Measurements from ENCODE around the gene LY6G6C.

The LY6G6C gene

DNA sequence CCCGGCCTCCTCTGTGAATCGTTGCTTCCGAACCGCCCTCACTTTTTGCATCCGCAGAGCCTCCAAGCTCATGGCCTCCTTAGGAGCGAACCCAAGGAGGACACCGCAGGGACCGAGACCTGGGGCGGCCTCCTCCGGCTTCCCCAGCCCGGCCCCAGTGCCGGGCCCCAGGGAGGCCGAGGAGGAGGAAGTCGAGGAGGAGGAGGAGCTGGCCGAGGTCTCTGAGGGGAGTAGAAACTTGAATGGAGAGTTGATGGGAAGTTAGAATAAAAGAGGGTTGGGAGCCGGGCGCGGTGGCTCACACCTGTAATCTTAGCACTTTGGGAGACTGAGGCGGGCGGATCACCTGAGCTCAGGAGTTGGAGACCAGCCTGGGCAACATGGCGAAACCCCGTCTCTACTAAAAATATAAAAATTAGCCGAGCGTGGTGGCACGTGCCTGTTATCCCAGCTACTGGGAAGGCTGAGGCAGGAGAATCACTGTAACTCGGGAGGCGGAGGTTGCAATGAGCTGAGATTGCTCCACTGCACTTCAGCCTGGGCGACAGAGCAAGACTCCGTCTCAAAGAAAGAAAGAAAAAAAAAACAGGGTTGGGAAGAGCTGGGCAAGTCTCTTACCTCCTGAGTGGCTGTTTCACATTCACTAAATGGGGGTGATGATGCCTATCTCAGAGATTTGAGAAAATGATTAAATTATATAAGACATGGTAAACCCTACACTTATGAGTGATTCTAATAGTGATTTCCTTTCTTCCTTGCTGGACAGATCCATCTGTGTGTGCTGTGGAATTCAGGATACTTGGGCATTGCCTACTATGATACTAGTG, 19.1 kb upstream of the LY6G6C start:
- DNase-seq: no peak

DNA sequence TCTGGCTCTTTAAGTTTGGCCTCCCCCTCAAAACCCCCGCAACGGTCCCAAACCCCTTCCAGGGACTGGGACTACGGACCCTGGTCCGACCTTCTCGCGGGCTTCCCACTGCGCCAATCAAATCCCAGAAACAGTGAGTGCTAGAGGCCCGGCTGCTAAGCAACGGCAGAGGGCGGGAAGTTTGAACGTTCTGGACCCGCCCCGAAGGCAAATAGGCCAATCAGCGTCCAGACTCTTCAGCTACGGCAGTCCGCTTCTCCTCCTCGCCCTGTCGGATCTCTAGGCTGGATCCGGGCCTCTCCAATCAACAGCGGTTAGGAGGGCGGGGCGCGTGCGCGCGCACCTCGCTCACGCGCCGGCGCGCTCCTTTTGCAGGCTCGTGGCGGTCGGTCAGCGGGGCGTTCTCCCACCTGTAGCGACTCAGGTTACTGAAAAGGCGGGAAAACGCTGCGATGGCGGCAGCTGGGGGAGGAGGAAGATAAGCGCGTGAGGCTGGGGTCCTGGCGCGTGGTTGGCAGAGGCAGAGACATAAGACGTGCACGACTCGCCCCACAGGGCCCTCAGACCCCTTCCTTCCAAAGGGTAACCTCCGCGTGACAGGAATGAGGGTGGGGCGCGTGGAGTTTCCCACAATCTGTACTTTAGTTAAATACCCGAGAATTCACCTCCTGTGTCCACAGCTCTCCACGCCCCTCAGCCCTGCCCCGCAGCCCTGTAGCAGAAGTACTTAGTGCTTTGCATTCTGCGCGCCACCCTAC, 18.3 kb upstream of the LY6G6C start, which contains the start of gene MSH5:
Gene MSH5, plus strand, starts transcription at position 367 of the 758 bp plus-strand sequence. CDS start 462 bp downstream, outside the sequence.
- DNase-seq: peak; percentile 99

DNA sequence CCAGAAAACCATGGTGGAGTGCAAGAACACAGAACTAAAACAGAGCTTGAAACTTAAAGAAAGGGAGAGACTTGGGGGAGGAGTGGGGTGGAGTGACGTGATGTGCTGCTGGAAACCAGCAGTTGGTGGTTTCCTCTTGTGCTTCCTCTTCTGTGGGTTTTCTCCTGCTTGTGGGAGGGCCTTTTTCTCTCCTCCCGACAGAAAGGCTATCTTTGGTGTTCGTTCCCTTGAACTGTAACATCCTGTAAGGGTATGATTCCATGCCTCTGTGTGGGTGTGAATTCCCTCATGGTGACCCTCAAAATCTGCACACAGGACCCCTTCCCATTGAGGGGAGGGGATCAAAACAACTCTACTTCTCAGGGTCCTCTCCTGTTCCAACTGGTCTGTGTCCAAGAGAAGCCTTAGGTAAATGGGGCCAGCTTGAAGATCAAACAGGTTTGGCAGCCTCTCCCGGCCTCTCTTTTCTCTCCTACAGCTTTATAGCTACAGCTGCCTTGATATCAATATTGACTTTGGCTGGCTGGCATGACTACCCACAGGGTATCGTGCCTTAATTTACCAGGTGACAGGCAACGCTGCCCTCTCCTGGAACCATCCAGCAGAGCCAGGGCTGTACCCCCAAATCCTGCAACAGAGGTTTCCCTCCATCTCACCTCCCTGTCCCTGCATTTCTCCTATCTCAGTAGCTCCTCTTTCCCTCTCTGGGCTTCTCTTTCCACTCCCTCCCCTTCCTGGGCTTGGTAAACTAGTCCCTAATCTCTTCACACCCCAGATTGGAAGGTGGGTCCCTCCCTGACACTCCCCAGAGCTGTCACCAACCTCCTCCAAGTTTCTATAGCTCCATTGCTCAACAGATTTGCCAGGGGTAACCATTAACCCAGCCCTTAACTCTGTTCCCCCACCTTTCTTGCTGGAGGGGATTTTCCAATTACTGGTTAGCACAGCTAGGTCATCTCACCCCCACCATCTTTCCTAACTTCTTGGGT, 16.7 kb upstream of the LY6G6C start:
- DNase-seq: peak; percentile 75

DNA sequence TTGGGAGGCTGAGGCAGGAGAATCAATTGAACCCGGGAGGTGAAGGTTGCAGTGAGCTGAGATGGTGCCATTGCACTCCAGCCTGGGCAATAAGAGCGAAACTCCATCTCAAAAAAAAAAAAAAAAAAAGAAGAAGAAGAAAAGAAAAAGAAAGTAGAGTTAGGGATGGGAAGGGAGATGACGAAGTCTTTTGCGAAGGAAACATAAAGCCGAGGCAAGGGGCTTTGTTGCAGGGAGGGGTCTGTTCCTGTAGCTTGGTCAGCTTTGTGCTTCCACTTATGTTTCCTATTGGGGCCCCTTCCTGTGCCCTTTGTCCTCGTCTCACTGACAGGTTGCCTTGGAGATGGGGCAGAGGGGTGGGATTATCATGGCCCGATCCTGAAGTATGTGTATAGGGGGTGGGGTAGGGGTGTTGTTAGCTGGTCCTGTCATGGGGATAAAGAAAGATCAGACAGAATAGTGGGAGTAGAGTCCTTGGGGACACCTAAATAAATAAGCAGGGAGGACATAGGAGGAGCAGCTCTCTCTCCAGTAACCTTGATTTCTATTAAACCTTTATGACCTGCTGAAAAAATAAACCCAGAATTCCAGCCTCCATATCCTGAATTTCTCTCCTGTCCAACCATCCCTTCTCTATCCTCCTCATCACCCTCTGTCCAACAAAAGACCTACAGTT, 15.9 kb upstream of the LY6G6C start:
- DNase-seq: no peak

DNA sequence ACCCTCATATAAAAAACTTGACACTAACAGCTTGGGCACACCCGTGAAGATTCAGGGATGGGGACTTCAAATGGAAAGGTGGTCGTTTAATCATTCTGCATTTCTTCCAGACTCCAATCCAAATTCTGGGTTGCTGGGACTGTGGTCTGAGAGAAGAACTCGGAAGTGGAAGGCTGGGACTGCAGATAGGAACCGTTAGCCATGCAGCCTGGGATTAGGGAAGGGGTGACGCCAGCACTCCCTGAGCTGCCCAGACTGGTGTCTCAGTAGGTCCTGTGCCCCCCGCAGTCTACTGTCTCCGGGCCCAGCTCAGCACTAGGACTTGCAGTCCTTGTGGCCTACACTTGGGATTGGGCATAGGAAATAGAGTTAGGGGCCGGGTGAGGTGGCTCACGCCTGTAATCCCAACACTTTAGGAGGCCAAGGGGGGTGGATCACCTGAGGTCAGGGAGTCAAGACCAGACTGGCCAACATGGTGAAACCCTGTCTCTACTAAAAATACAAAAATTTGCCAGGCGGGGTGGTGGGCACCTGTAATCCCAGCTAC, 15.3 kb upstream of the LY6G6C start:
- DNase-seq: no peak

DNA sequence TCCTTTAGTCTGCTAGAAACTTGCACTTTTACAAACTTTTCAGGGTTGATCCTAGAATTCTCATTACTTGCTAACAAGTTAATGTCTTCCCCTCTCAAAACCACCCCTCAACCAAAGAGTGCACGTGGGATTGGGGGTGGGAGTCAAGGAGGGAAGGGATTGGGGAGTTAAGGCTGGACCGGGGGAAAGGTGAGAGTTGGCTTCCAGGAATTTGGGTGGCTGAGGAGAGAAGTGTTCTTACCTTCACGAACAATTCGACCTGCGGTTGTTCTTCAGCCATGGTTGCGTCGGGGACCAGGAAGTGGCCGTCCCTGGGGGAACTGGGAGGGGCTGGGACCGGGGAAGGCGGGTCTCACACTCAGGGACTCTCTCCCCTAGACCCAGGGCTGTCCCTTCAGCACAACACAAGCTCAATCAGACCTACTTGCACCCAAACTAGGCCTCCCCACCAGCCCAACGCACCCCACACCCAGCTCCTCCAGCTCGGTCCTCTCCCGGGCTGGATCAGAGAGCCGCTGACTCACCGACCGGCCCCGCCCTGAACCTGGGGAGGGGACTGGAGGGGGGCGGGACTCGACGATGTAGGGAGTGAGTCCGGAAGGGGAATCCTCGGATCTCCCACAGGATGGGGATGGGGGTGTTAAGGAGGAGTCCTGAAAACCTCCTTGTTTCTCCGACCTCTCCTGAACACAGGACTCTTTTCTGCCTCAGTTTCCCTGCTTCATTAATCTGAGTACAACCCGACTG, 14.6 kb upstream of the LY6G6C start, which contains the start of gene CLIC1:
Gene CLIC1, minus strand, starts transcription at position 510 of the 747 bp plus-strand sequence. Its CDS starts 230 bp downstream, at position 280.
- DNase-seq: peak; percentile 41

DNA sequence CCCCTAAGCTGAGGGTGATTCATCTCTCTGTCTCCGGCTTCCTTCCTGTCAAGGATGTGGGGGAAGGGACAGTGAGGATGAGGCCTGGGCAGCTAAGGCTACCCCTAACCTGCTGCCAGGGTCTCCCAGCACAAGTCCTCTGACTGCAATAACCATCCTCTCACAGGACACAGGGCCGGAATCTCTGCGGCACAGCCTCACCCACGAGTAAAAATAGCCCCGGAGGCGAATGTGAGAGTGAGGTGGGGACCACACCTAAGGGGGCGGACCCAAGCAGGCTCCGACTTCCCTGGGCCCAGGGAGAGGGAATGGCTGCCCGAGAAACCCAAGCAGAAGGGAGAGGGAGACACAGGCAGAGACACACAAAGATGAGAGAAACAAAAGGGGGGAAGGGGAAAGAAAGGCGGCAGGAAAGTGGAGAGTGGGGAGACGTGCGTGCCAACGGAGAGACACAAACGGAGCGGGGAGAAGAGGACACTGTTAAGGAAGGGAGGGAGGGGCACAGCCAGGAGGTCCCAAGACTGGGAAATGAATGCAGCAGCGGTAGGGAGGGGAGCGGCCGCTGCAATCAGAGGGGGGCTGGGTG, 13.4 kb upstream of the LY6G6C start:
- DNase-seq: no peak

DNA sequence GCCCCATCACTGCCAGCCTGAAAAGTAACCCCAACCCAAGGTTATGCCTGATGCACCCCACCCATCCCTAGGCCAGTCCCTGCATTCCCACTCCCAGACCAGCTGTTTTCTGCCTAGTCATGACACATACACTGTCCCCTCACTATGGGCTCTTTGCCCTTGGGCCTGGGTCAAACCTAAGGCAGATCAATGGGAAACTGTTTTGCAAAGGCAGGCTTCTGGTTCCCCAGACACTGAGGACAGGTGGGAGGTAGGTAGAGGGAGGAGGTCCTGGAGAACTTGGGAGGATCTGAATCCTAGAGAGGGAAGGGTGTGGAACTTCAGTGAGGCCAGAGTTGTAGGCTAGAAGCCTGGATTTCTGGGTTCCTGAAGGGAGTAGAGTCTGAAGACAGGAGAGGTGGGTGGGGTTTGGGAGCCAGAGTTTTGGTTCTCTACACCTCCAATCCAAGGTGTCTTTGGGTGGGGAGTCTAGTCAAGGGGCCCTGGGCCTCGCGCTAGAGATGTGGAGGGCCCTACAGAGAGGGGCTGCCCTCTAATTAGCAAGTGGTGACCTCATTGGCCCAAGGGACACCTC, 12.8 kb upstream of the LY6G6C start:
- DNase-seq: no peak

DNA sequence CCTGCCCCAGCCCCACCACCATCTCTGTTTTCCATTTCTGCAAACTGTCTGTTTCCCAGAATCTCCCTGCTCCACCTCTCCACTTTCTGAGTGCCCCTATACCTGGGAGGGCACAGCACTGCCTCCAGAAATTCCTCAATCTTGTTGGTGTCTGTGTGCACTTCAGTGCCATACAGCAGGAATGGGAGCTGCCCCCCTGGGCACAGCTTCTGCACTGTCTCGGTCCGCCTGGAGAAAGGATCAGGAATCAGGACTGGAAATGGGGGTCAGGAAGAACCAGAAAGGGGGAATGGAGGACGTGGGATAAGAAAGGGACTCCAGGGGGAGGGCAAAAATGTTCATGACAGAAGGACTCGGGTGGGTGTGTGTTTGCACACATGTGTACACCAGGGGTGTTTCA, 12.2 kb upstream of the LY6G6C start:
- DNase-seq: no peak

DNA sequence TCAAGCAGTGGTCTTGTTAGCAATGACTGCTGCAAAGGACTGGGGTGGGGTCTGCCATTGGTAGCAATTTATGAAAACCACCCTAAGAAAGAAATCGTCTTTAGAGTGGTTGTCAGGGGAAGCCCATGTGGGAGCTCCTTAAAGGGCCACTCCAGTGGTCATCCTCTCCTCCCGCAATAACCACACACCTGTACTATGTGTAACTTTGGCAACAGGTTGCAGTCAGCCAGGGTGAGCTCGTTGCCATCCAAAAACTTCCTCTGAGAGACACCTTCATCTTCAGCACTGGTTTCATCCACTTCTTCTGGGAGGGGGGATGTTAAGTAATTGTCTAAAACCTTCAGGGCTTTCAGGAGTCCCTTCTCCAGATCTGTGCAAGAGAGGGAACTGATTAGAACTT, 10.5 kb upstream of the LY6G6C start:
- DNase-seq: no peak

DNA sequence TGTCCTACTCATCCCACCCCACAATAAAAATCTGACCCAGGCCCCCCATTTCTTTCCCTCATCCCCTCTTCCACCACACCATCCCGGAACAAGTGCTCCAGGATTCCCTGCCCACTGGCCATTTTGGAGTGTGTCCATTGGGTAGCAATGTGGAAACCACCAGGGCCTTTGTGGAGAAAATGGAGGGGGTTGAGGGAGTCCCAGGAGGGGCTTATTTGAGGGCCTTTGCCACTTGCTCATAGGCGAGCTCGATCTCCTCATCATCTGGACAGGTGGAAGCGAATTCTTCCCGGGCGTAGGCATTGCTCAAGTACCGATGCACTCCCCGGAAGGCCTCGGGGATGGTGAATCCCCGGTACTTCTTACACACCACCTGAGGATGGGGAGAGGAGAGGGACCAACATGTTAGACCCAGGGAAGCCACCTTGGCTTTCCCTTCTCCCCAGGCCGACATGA, 9.1 kb upstream of the LY6G6C start:
- DNase-seq: no peak

DNA sequence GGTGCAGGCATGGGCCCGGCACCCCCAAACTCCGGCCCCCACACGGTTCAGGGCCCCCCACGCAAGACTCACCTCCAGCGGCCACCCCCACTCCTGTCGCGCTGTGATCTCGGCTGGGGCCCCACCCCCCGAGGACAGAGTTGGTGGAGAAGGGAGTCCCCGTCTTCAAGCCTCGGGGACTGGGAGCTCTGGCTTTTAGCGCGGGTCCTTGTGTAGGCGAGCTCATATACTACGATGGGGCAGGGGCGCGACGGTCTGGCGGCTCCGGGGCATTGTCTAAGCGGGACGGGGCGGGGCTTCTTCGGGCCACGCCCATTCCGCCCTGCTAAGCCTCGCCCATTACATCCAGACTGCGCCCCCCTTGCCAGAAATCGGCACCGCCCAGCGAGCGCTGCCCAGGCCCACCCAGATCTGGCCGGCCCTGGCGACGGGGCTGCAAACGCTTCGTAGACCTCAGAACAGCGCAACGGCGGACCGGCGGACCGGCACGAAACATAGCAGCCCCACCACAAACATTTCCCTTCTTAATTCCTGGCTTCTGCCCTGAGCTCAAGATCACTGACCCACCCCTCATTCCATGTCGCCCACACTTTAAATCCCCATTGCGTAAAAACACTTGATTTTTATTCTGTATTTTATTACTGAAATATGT, 8.6 kb upstream of the LY6G6C start:
- no peak for DNase-seq

DNA sequence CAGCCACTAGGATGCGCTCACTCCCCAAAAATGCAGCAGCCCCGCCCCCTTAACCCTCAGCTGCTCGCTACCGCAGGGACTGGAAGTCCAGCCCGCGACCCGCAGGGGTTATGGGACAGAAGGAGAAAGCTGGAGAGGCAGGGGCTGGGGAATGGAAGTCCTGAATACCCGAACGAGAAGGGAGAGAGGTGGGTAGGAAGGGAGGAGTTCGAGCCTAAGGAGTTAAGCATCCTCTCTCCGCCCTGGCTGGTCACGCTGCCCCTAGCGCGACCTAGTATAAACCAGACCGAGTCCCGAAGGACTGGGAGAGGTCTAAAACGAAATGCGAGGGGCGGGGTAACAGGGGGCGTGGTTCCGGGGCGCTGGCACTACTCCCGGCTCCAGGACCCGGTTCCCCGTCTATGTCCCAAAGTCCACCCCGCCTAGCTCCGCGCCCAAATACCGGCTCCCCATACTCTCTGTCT, 8.0 kb upstream of the LY6G6C start:
- DNase-seq: no peak

DNA sequence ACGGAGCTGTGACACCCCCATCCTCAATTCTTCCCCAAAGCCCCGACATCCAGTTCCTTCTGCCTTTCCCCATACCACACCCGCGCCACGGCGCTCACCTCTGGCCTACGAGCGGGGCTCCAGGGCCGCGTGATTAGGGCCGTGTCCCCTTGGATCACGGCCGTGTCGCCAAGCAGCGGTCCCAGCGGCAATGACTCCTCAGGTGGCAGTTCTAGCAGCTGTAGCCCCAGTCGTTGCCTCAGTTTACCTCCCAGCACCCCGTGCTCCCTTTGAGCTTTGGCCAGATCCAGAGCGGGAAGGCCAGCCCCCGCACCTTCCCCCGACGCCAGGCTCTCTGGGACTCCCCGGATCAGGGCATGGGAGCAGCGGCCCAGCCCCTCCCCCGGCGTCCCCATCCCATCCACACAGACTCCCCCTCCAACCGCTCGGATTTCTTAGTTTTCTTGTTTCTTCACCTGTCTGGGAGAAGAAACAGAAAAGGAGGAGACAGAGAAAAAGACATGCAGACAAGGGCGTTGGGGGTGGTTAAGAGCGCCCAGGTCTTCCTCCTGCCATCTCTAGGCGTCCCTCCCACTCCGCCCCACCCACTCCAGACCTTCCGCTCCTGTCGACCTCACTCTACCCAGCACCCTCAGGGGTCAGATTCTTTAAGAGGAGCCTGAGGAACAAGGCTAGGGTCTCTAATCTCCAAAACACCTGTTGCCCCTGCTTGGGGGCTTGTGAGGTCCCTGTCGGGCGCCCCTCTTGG, 7.4 kb upstream of the LY6G6C start, which contains the start of gene DDAH2:
Gene DDAH2, minus strand, starts transcription at position 533 of the 748 bp plus-strand sequence. Its CDS starts 138 bp downstream, at position 395.
- no peak for DNase-seq

DNA sequence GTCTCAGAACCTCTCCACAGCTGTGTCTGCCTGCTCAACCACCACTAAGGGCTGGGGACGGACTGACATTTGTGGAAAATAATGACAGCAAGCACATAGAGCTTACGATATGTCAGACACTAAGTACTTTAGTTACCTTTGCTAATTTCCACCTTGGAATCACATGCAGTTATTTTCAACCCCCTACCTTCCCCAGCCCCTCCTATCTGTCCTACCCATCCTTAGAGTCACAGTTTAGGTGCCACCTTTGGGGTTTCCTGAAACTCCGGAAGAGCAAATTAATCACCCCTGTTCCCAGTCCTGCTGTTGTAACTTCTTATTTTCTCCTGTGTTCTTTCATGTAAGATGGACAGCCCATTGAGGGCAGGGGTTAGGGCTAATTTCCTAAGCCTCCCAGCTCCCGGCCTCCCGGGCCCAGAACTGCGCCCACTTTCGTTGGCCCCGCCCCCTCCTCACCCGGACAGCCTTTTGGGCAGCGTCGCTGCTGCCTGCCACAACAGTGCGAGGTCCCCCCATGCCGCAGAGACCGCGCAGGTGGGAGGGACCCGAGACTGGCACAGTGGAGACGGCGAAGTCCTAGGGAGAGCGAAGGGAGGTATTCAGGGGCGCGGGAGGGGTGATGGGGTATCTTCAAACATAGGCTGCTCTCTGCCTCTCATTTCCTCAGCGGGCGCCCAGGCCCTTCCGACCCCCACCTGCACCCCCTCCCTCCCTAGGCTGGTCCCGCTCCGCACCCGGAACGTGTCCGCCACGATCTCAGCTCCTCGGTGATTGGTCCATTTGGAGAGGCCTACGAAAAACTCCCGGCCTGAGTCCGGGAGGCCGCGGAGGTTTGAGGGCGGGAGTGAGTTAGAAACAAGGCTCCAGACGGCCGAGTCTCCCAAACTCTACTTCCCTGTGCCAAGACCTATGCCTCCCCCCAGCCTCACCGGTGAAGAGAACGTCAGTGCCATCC, 6.4 kb upstream of the LY6G6C start:
- DNase-seq: no peak

DNA sequence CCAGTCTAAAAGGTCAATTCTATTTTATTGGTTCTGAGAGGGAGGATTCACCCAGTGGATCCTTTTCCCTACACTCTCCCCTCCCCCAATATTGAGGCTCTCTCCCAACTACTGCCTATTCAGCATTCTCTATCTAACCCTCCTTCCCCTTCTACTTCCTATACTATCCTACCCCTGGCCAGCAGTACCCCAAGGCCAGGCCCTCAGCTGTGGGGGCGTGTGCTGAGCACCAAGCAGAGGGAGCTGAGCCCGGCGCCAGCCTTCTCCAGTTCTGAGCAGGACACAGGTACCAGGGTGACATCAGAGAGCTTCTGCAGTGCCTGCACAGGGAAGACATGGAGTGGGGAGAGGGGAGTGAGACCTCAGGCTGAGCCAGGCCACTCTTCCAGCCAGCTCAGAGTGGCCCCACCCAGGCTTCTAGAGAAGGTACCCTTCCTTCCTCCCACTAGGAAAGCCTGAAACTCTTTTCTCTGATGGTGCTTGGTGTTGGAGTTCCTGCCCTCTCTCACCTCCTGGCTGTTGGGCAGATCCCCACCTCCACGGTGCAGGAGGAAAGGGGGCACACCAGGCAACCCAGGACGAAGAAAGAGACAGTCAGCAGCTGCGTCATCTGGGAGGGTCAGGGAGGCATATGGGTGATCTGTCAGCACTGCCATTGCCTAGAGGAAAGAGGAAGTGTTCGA, 5.6 kb upstream of the LY6G6C start:
- DNase-seq: no peak

Measured in SHP77 treated with DMSO at 0.1 percent for 48 hours (cell line).